Endodermal cell (in vitro differentiated cells): ENCODE results near the gene APCDD1L. TPM values are rescaled to one million over a fixed set of nuclear protein-coding genes. Genes with fewer than 3 reads are reported as not detected.

ENCODE experiments used
- DNase-seq: peaks from one replicate; pipeline ENCODE4 v3.0.0-alpha.2; 2017
- H3K27ac ChIP-seq: 2 replicates; pipeline ENCODE4 v1.5.1; 2013; ENCODE audit warnings: mild to moderate bottlenecking, low read depth, low read length, moderate library complexity
- H3K27me3 ChIP-seq: 2 replicates; pipeline ENCODE4 v1.6.1; 2013; ENCODE audit warnings: mild to moderate bottlenecking, low read length, moderate library complexity; ENCODE audit not compliant: insufficient read depth, control insufficient read depth, poor library complexity, severe bottlenecking
- H3K36me3 ChIP-seq: 2 replicates; pipeline ENCODE4 v1.7.0; 2013; ENCODE audit warnings: mild to moderate bottlenecking, low read length, moderate library complexity; ENCODE audit not compliant: control insufficient read depth, insufficient read depth
- H3K4me1 ChIP-seq: one replicate; pipeline ENCODE4 v1.7.0; 2013; ENCODE audit warnings: low read length; ENCODE audit not compliant: control insufficient read depth, insufficient read depth
- H3K4me3 ChIP-seq: 2 replicates; pipeline ENCODE4 v1.5.1; 2013; ENCODE audit warnings: mild to moderate bottlenecking, low read length, moderate library complexity
- H3K9ac ChIP-seq: 2 replicates; pipeline ENCODE4 v1.6.1; 2013; ENCODE audit warnings: mild to moderate bottlenecking, low read length, moderate library complexity; ENCODE audit not compliant: poor library complexity, severe bottlenecking; ENCODE audit errors: extremely low read depth
- H3K9me3 ChIP-seq: 2 replicates; pipeline ENCODE4 v1.6.1; 2013; ENCODE audit warnings: mild to moderate bottlenecking, low read length, moderate library complexity; ENCODE audit not compliant: control insufficient read depth
- H3K27ac Mint-ChIP-seq: 2 replicates; pipeline ENCODE4 v1.8.0; 2020; ENCODE audit warnings: mixed read lengths
- H3K27me3 Mint-ChIP-seq: 2 replicates; pipeline ENCODE4 v1.8.0; 2021; ENCODE audit warnings: mild to moderate bottlenecking, mixed read lengths; ENCODE audit not compliant: insufficient read depth
- H3K36me3 Mint-ChIP-seq: 2 replicates; pipeline ENCODE4 v1.8.0; 2020; ENCODE audit warnings: low read depth, mixed read lengths
- H3K4me1 Mint-ChIP-seq: 2 replicates; pipeline ENCODE4 v1.8.0; 2020; ENCODE audit warnings: mixed read lengths
- H3K4me3 Mint-ChIP-seq: 2 replicates; pipeline ENCODE4 v1.8.0; 2020; ENCODE audit warnings: mild to moderate bottlenecking, moderate library complexity, mixed read lengths
- H3K9me3 Mint-ChIP-seq: 2 replicates; pipeline ENCODE4 v1.8.0; 2020; ENCODE audit warnings: mild to moderate bottlenecking, mixed read lengths
- WGBS, 2 experiments: methylation state at CpG; one replicate each; pipeline versions ENCODE4 v1.1.5 to v1.1.7; 2013; ENCODE audit warnings: missing lambda C conversion rate in 2 of 2, mixed read lengths in 1 of 2; ENCODE audit not compliant: insufficient coverage in 1 of 2, insufficient read length in 1 of 2; 5-methylcytosine and 5-hydroxymethylcytosine counted together
- total RNA-seq, 2 donors: library from RNA; stranded (reverse); fragmentation: NEBNext Ultra II Directional in 1 of 2; extraction: Animal tissue kit (Norgen Biotek cat#: 25700) in 1 of 2; gene quantifications; 2 replicates in 1 of 2; 3 replicates in 1 of 2; pipeline ENCODE4 v1.2.1, GENCODE V29; 2021
- TF ChIP-seq, protein P1 (sequence below): fragments of 200-600 bp; sonication (generic); conservative IDR thresholded peaks from 2 replicates; pipeline ENCODE4 v1.5.0; 2021; ENCODE audit warnings: antibody characterized with exemption, mild to moderate bottlenecking

APCDD1L gene
- total RNA-seq, 2 donors from 2014 or later = 6.4 TPM

DNA sequence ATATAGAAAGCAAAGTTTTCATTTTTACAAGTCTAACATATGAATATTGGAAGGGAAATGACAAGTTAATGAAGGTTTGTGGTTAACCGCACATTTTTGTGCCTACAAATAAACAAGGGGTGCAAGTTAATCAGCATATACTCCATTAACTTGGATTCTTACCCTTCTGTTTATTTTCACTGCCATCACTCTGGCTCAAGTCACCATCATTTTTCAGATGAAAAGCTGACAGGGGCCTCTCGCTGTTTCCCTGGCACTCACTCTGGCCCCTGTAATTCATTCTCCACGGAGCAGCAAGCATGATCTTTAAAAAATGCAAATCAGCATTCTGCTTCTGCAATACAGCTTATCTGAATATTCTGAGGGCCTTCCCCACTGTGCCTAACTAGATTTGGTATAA is 29.8 kb downstream of the APCDD1L start:
- Mint-ChIP-seq H3K9me3 (peaks cover 67% of the 10 kb centered on the region), H3K27ac (no peak overlapping the region), H3K4me3 (no peak overlapping the region), H3K27me3 (no peaks in the 10 kb centered on the region), H3K4me1 (peaks cover 9% of the 10 kb centered on the region), H3K36me3 (peaks cover 37% of the 10 kb centered on the region)
- no peak overlapping the region for H3K9ac ChIP-seq
- H3K27ac ChIP-seq = no peak overlapping the region
- peaks cover 3% of the 10 kb centered on the region for H3K4me1 ChIP-seq
- WGBS, 2 experiments = 88 to 94% methylated on average over 2 to 3 of the region's 3 CpGs
- H3K4me3 ChIP-seq = no peak overlapping the region
- H3K27me3 ChIP-seq = no peaks in the 10 kb centered on the region
- no peak for DNase-seq
- peaks cover 48% of the 10 kb centered on the region for H3K9me3 ChIP-seq
- no peaks in the 10 kb centered on the region for H3K36me3 ChIP-seq
- TF ChIP-seq, protein P1, sequence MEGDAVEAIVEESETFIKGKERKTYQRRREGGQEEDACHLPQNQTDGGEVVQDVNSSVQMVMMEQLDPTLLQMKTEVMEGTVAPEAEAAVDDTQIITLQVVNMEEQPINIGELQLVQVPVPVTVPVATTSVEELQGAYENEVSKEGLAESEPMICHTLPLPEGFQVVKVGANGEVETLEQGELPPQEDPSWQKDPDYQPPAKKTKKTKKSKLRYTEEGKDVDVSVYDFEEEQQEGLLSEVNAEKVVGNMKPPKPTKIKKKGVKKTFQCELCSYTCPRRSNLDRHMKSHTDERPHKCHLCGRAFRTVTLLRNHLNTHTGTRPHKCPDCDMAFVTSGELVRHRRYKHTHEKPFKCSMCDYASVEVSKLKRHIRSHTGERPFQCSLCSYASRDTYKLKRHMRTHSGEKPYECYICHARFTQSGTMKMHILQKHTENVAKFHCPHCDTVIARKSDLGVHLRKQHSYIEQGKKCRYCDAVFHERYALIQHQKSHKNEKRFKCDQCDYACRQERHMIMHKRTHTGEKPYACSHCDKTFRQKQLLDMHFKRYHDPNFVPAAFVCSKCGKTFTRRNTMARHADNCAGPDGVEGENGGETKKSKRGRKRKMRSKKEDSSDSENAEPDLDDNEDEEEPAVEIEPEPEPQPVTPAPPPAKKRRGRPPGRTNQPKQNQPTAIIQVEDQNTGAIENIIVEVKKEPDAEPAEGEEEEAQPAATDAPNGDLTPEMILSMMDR = no peak

DNA sequence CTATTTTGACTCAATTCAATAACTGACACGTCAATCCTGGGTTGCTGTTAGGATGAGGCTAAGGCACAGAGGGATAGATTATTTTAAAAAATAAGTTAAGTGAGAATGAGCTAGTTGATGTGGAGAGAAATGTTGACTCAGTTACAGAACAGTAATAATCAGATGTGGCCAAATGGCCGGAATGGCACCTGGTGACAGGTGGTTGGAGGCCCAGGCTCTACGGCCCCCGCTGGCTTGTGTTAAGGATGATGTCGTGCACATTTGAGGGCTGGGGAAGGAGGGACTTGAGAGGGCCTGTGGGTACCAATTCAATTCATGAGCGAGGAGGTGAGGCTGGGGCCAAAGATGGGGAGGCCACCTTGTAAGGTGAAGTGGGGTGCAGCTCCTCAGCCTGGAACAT is 31.7 kb downstream of the APCDD1L start:
- H3K4me1 Mint-ChIP-seq = peaks cover 9% of the 10 kb centered on the region
- Histone ChIP-seq H3K36me3 (no peaks in the 10 kb centered on the region), H3K27me3 (no peaks in the 10 kb centered on the region), H3K9ac (no peak overlapping the region), H3K4me1 (peaks cover 3% of the 10 kb centered on the region), H3K9me3 (peaks cover 54% of the 10 kb centered on the region), H3K27ac (no peak overlapping the region), H3K4me3 (no peak overlapping the region)
- peaks cover 59% of the 10 kb centered on the region for H3K9me3 Mint-ChIP-seq
- 94 to 98% methylated on average over 6 of the region's 6 CpGs for WGBS, 2 experiments
- no peak overlapping the region for H3K4me3 Mint-ChIP-seq
- peaks cover 34% of the 10 kb centered on the region for H3K36me3 Mint-ChIP-seq
- H3K27me3 Mint-ChIP-seq = no peaks in the 10 kb centered on the region
- H3K27ac Mint-ChIP-seq = no peak overlapping the region
- peak; percentile 28 for DNase-seq
- TF ChIP-seq, protein P1 = no peak

DNA sequence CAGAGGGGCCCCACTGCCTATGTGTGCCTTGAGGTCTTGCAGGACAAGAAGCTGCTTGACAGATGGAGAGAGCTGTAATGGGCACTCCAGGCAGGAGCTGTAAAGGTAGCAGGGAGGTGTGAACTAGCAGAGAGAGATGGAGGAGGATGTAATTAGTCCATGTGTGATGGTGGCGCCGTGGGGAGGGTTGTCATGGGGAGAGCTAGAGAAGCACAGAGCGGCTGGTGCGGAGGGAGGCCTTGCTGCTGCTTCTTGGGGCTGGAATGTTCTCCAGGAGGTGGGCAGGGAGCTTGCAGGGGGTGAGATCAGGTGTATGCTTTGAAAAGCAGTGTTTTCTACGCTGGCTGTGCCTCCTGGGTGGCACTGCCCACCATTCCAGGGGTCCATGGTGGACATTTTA is 32.1 kb downstream of the APCDD1L start:
- Mint-ChIP-seq H3K4me3 (no peak overlapping the region), H3K9me3 (peaks cover 59% of the 10 kb centered on the region)

More for the DNA sequence above, 32.1 kb downstream of the APCDD1L start:
- H3K4me1 Mint-ChIP-seq = peaks cover 9% of the 10 kb centered on the region
- H3K27ac Mint-ChIP-seq = no peak overlapping the region
- peaks cover 3% of the 10 kb centered on the region for H3K4me1 ChIP-seq
- peaks cover 54% of the 10 kb centered on the region for H3K9me3 ChIP-seq
- no peak overlapping the region for H3K4me3 ChIP-seq
- peak; percentile 37 for DNase-seq
- no peak overlapping the region for H3K9ac ChIP-seq
- H3K27ac ChIP-seq = no peak overlapping the region
- 86 to 93% methylated on average over 1 to 5 of the region's 5 CpGs for whole genome bisulfite sequencing, 2 experiments
- H3K36me3 Mint-ChIP-seq = peaks cover 36% of the 10 kb centered on the region
- H3K27me3 Mint-ChIP-seq = no peaks in the 10 kb centered on the region
- TF ChIP-seq, protein P1 = no peak
- no peaks in the 10 kb centered on the region for H3K27me3 ChIP-seq
- H3K36me3 ChIP-seq = no peaks in the 10 kb centered on the region
